GM19193 (cell line): ENCODE results near the gene MGAM2.

Experiments
- POLR2A ChIP-seq: IDR thresholded peaks from 4 replicates; pipeline ENCODE4 v1.6.1; 2011; ENCODE audit not compliant: insufficient read depth, insufficient read length; ENCODE audit errors: extremely low read depth

The MGAM2 gene

DNA sequence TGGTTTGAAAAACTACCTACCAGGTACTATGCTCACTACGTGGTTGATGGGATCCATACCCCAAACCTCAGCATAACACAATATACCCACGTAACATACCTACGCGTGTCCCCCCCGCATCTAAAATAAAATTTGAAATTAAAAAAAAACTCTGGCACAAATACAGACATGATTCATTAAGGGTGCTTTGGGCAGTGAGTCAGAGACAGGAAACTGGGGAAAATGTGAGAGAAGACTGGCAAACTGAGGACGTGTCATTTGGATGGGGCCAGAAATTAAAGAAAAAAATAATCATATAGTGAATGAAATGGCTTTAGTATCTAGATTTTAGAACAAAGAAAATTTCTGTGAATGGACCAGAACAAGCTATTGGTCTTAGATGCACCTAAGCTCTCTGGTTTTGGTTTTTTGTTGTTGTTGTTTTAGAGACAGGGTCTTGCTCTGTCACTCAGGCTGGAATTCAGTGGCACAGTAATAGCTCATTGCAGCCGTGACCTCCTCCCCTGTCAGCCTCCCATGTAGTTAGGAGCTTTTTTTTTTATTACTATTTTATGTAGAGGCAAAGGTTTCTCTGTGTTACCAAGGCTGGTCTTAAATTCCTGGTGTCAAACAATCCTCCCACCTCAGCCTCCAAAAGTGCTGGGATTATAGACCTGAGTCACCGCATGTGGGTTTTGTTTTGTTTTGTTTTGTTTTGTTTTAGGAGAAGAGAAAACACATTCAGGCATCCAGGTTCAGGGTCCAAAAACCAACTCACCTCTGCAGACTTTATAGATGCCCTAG is 152.3 kb downstream of the MGAM2 start:
- TF ChIP-seq POLR2A: no peak
